PC-3 (cell line): ENCODE results near the gene MS4A6E. TPM values are rescaled to one million over a fixed set of nuclear protein-coding genes. Genes with fewer than 3 reads are reported as not detected.
"Not testable (repeated sequence)": the region's sequence is repeated elsewhere in the genome, so short reads cannot be mapped to it uniquely, and the experiment has no call there.

ENCODE experiments used
- ATAC-seq: fragments of 200-7000 bp; cut with Tn5 transposase; 2 replicates; pipeline ENCODE4 v1.9.1; 2020; ENCODE audit warnings: mild to moderate bottlenecking, moderate library complexity
- BruUV-seq: library from RNA; stranded (reverse); fragments of 400-500 nt; replicated peaks from 2 replicates; lab custom pipeline; 2021; lab: Mats Ljungman, UMichigan
- CTCF ChIA-PET: fragments of 300-600 bp; sonication (Branson Sonifier 250); formaldehyde crosslinking; loops from one replicate; lab custom pipeline; 2022; ENCODE audit warnings: antibody characterized with exemption; lab: Charles Lee
- POLR2A ChIA-PET: fragments of 300-600 bp; sonication (Branson Sonifier 250); formaldehyde crosslinking; loops from one replicate; lab custom pipeline; 2022; ENCODE audit warnings: antibody characterized with exemption; ENCODE audit not compliant: unreplicated experiment; lab: Charles Lee
- DNase-seq: peaks from one replicate; pipeline ENCODE4 v3.0.0-alpha.2; 2015
- H2AFZ ChIP-seq: fragments of 300-600 bp; sonication (generic); 2 replicates; pipeline ENCODE4 v1.6.0; 2016; ENCODE audit warnings: antibody characterized with exemption, low read length
- H3F3A ChIP-seq: fragments of 300-600 bp; sonication (generic); one replicate; pipeline ENCODE4 v1.6.0; 2017; ENCODE audit warnings: antibody characterized with exemption, low read length, control low read depth, mild to moderate bottlenecking; ENCODE audit not compliant: unreplicated experiment
- H3K27ac ChIP-seq: fragments of 300-600 bp; sonication (generic); 2 replicates; pipeline ENCODE4 v1.5.1; 2016; ENCODE audit warnings: mild to moderate bottlenecking, low read length
- H3K27me3 ChIP-seq: fragments of 300-600 bp; sonication (generic); 2 replicates; pipeline ENCODE4 v1.6.1; 2016; ENCODE audit warnings: low read length, mixed read lengths
- H3K36me3 ChIP-seq: fragments of 300-600 bp; sonication (generic); 2 replicates; pipeline ENCODE4 v1.6.1; 2016; ENCODE audit warnings: low read depth, mixed run types, low read length, mixed read lengths
- H3K4me1 ChIP-seq: fragments of 300-600 bp; sonication (generic); 2 replicates; pipeline ENCODE4 v1.5.1; 2016; ENCODE audit warnings: low read length; ENCODE audit not compliant: insufficient read depth
- H3K4me2 ChIP-seq: fragments of 300-600 bp; sonication (generic); 2 replicates; pipeline ENCODE4 v1.6.0; 2016; ENCODE audit warnings: low read length
- H3K4me3 ChIP-seq: fragments of 300-600 bp; sonication (generic); 2 replicates; pipeline ENCODE4 v1.5.1; 2016; ENCODE audit warnings: mild to moderate bottlenecking, low read length, mixed read lengths
- H3K79me2 ChIP-seq: fragments of 300-600 bp; sonication (generic); 2 replicates; pipeline ENCODE4 v1.6.1; 2017; ENCODE audit warnings: low read length, mixed read lengths
- H3K9ac ChIP-seq: fragments of 300-600 bp; sonication (generic); 2 replicates; pipeline ENCODE4 v1.6.0; 2016; ENCODE audit warnings: mild to moderate bottlenecking, low read length
- H3K9me2 ChIP-seq: fragments of 300-600 bp; sonication (generic); replicated peaks from 2 replicates; pipeline ENCODE4 v1.6.1; 2016; ENCODE audit warnings: mixed run types, low read length, mixed read lengths
- H3K9me3 ChIP-seq: fragments of 300-600 bp; sonication (generic); 2 replicates; pipeline ENCODE4 v1.6.1; 2016; ENCODE audit warnings: low read length, mixed read lengths
- H4K20me1 ChIP-seq: fragments of 300-600 bp; sonication (generic); 2 replicates; pipeline ENCODE4 v1.6.1; 2016; ENCODE audit warnings: low read length, mixed read lengths
- EZH2 ChIP-seq: fragments of 300-600 bp; sonication (generic); IDR thresholded peaks from one replicate; pipeline ENCODE4 v1.6.1; 2017; ENCODE audit warnings: antibody characterized with exemption, mild to moderate bottlenecking, low read length; ENCODE audit not compliant: unreplicated experiment
- EZH2phosphoT487 ChIP-seq: fragments of 300-600 bp; sonication (generic); IDR thresholded peaks from 2 replicates; pipeline ENCODE4 v1.6.1; 2018; ENCODE audit warnings: mild to moderate bottlenecking, antibody characterized with exemption, low read length, borderline replicate concordance
- intact Hi-C: fragments of 100-400 bp; cut with micrococcal nuclease; formaldehyde crosslinking; loops from 2 replicates; pipeline ENCODE4 v1.9.0; 2023
- total RNA-seq: library from RNA; depleted of rRNA; stranded (reverse); fragments of >200 nt; gene quantifications from 2 replicates; pipeline ENCODE4 v1.2.3, GENCODE V29; 2014
- TF ChIP-seq, protein P1 (sequence below): fragments of 300-600 bp; sonication (generic); conservative IDR thresholded peaks from 2 replicates; pipeline ENCODE4 v1.5.1; 2017; ENCODE audit warnings: antibody characterized with exemption, low read depth, mild to moderate bottlenecking, low read length

The MS4A6E gene
- total RNA-seq, 1 experiment from 2014 or later = not detected

DNA sequence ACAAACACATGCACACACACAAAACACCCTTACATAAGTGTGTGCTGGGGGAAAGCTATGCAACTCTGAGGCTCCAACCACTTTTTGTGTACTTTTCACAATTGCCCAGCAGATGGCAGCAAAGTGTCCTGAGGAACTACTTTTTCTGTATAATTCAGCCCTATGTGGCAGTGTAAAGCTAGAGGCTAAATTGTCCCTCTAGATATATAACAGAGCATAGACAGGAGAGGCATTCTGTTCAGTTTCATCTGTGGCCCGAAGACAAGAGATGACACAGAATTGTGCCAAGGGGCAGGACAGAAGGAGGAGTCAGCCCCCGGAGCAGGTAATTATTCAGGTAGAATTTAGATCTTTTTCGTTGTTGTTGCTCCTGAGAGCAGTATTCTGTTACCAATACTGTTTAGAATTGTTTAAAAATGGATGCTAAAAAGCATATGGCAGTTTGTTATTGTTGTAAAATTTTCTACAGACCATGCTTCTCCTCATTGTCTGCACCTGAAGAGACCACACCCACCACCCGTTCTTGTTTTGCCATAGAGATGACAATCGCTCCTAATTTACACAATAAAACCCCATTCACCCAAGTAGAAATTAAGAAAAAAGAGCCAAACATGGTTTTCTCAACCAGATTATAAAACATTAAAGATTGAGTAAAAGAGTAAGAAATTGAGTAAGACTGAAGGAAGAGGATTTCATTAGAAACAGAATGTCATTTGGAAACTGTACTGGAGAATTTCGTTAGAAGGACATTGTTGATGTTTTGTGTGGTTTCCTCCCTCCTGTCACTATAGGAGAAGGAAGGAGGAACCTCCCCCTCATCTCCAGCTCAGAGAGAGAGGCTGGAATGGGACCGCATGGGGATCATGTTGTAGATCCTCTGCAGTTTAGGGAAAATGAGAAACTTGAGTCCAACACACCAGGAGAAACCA, 36.8 kb downstream of the MS4A6E start:
- intact Hi-C loops = loop anchor here (1.0 kb wide), 3 partner anchors 105 to 254 kb away; no protein-coding TSS in a partner anchor
- Histone ChIP-seq H3K36me3 (no peaks in the 10 kb centered on the region), H4K20me1 (no peaks in the 10 kb centered on the region), H3K9ac (no peak overlapping the region), H3K4me1 (no peaks in the 10 kb centered on the region; the same call in 1 of the 2 replicates), H3F3A (no peaks in the 10 kb centered on the region), H2AFZ (no peak overlapping the region), H3K9me3 (no peaks in the 10 kb centered on the region), H3K4me2 (0 out of 2 replicates have a peak overlapping the region, but pooled peaks have one; percentile 15), H3K4me3 (no peak overlapping the region), H3K27ac (no peak overlapping the region), H3K79me2 (no peaks in the 10 kb centered on the region), H3K27me3 (peaks cover 9% of the 10 kb centered on the region; the same call in 1 of the 2 replicates), H3K9me2 (no peaks in the 10 kb centered on the region)
- CTCF ChIA-PET = interaction anchor here (0.6 kb wide), 2 partner anchors 29 to 506 kb away, joined by 3 read pairs; no protein-coding TSS in a partner anchor
- no TSS peak for BruUV-seq
- TF ChIP-seq EZH2phosphoT487 = no peak
- TF ChIP-seq, protein P1, sequence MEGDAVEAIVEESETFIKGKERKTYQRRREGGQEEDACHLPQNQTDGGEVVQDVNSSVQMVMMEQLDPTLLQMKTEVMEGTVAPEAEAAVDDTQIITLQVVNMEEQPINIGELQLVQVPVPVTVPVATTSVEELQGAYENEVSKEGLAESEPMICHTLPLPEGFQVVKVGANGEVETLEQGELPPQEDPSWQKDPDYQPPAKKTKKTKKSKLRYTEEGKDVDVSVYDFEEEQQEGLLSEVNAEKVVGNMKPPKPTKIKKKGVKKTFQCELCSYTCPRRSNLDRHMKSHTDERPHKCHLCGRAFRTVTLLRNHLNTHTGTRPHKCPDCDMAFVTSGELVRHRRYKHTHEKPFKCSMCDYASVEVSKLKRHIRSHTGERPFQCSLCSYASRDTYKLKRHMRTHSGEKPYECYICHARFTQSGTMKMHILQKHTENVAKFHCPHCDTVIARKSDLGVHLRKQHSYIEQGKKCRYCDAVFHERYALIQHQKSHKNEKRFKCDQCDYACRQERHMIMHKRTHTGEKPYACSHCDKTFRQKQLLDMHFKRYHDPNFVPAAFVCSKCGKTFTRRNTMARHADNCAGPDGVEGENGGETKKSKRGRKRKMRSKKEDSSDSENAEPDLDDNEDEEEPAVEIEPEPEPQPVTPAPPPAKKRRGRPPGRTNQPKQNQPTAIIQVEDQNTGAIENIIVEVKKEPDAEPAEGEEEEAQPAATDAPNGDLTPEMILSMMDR = peak; percentile 92
- DNase-seq (peak; percentile 92), ATAC-seq (peak; percentile 81)
- POLR2A ChIA-PET = interaction anchor here (0.6 kb wide), 1 partner anchor 17 kb away, joined by 3 read pairs; no protein-coding TSS in a partner anchor

DNA sequence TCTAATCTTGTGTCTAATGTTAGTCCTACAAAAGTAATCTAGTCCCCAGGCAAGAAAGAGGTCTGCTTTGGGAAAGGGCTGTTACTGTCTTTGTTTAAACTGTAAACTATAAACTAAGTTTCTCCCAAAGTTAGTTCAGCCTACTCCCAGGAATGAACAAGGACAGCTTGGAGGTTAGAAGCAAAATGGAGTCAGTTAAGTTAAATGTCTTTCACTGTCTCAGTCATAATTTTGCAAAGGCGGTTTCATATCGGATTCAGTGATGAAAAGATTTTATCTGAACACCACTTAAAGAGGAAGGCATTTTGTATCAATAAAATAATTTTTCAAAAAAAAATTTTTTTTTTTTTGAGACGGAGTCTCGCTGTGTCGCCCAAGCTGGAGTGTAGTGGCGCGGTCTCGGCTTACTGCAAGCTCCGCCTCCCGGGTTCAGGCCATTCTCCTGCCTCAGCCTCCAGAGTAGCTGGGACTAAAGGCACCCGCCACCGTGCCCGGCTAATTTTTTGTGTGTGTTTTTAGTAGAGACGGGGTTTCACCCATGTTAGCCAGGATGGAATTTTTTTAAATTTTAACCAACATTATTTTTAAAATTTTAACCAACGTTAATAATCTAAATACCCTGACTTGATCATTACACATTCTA, 39.3 kb downstream of the MS4A6E start:
- intact Hi-C loops, H3K36me3 ChIP-seq, H3K9me2 ChIP-seq, CTCF ChIA-PET, H3K79me2 ChIP-seq, H3K9me3 ChIP-seq, BruUV-seq, H2AFZ ChIP-seq, H3K4me2 ChIP-seq, DNase-seq, H3F3A ChIP-seq, POLR2A ChIA-PET, H4K20me1 ChIP-seq, ATAC-seq, H3K9ac ChIP-seq, H3K4me3 ChIP-seq, H3K27me3 ChIP-seq, H3K27ac ChIP-seq: not testable (repeated sequence)
- H3K4me1 ChIP-seq = peaks cover 21% of the 10 kb centered on the region

DNA sequence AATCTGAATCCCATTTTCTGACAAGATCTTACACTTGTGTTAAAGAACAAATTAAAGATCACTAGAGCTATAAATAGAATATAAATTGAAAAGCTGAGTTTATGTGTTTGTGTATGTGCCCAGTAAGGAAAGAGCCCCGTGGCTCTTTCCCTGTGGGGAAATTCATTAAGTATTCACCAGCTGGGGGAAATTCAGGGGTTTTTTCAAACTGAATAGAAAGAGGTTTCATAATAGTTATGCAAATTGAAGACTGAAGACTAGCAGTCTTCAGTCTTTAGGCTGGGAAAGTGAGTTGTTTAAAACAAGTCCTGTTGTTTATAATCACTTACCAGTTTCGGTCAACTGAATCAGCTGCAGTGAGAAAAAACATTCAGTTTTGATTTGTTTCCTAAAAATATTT, 40.0 kb downstream of the MS4A6E start:
- Histone ChIP-seq H3K79me2 (no peaks in the 10 kb centered on the region), H2AFZ (no peak overlapping the region), H4K20me1 (no peaks in the 10 kb centered on the region), H3K36me3 (no peaks in the 10 kb centered on the region), H3F3A (peaks cover 11% of the 10 kb centered on the region), H3K27ac (no peak overlapping the region), H3K4me1 (peaks cover 27% of the 10 kb centered on the region), H3K4me2 (no peak overlapping the region), H3K27me3 (peaks cover 9% of the 10 kb centered on the region; the same call in 1 of the 2 replicates), H3K4me3 (no peak overlapping the region), H3K9me2 (no peaks in the 10 kb centered on the region), H3K9me3 (no peaks in the 10 kb centered on the region), H3K9ac (no peak overlapping the region)
- ATAC-seq = no peak
- TF ChIP-seq EZH2phosphoT487 (no peak), EZH2 (no peak)
- TF ChIP-seq, protein P1 = no peak
- POLR2A ChIA-PET = no interaction called here
- no TSS peak for BruUV-seq
- intact Hi-C loops = no loop called here
- CTCF ChIA-PET = no interaction called here
- DNase-seq = no peak
